HG02981 (cell line): ENCODE results near the gene FNDC5.
"Not testable (repeated sequence)": the region's sequence is repeated elsewhere in the genome, so short reads cannot be mapped to it uniquely, and the experiment has no call there.

ENCODE experiments used
- ATAC-seq: cut with Tn5 transposase; IDR thresholded peaks from one replicate; pipeline ENCODE4 v1.9.1; 2021; ENCODE audit warnings: mild to moderate bottlenecking, moderate library complexity; ENCODE audit not compliant: unreplicated experiment

FNDC5 gene

GRCh38 chr1:32870615-32871363 is at the start of gene FNDC5:
TSS of gene FNDC5 (minus strand) at chr1:32870912.
- ATAC-seq: no peak

DNA sequence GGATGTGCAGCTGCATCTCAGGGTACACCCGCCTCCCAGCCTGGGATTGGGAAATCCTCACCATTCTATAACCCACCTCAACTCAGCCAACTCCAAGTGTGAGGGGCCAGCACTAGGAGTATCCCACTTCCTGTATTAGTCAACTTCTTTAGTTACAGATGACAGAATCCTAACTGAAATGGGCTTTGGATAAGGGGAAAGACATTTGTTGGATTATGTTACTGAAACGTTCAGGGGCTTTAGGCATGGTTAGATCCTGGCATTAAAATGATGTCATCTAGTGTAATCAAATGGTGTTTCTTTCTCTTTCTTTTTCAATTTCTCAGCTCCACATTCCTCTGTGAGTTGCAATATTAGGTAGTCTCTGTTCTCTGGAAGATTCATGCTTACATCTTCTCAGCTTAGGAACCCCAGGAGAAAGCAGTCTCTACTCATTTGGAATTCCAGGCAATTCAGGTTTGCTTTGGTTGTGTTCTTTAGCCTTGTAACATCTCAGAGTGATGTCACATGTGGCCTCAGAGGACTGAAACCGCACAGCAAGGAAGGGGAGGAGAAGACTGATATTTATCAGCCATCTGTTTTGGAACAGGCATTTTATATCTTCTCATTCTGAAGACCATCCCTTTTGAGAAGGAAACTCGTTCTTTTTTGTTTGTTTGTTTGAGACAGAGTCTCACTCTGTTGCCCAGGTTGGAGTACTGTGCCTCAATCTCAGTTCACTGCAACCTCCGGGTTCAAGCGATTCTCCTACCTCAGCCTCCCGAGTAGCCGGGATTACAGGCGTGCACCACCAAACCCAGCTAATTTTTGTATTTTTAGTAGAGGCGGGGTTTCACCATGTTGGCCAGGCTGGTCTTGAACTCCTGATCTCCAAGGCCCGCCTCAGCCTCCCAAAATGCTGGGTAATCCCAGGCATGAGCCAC is 49.4 kb upstream of the FNDC5 start:
- no peak for ATAC-seq

DNA sequence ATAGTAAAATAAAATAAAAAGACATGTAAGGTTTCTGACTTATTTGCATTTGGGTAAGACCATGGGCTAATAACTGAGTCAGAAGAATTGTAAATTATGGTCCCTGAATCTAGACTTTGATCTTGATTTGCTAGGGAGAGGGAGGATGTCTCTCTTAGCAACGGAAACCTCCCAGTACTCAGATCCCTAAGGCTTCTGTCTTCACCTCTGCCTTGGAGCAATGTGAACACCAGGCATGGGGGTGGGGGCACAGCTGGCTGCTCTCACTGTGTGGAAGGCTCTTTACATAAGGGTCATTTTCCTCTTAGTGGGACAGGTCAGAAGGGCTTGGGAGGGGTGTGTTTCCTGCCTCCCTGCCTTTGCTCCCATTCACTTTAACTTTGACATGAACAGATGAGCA is 47.5 kb upstream of the FNDC5 start:
- no peak for ATAC-seq

GRCh38 chr1:32917521-32917920 is 46.8 kb upstream of the FNDC5 start:
- ATAC-seq: no peak

- no peak for ATAC-seq
Measured at GRCh38 chr1:32915766-32916706, 45.3 kb upstream of the FNDC5 start.

- ATAC-seq: no peak
Measured at GRCh38 chr1:32910319-32910718, 39.6 kb upstream of the FNDC5 start.

DNA sequence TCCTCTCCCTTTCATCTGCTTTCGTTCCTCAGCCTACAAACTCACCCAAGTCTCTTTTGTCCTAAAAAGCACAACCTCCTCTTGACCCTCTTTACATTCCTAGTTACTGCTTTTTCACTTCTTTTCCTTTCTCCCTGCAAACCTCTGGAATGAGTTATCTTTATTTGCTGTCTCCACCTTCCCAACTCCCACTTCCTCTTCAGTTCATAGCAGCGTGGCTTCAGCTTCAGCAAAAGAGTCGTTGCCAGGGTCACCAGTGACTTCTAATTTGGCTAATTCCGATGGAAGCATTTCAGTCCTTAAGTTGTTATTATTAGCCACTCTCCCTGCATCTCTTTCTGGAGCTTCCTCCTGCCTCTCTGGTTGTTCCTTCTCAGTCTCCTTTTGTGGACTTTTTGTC is 36.7 kb upstream of the FNDC5 start:
- no peak for ATAC-seq

DNA sequence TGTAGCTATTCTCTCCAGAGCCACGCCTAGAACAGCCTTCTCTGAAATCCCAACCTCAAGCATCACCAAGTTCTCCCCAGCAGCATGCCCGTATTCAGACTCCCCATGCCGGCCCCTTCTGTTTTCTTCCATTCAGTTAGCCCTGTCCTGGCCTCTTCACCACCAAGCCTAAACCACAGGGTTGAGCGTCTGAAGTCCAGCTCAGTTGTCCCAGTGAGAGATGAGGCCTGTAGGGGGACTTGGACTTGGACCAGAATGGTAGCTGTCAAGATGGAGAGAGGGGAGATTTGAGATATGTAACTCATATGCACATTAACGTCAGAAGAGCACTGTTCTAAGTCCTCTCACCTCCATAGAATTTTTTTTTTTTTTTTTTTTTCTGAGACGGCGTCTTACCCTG is 35.9 kb upstream of the FNDC5 start:
- ATAC-seq: no peak

DNA sequence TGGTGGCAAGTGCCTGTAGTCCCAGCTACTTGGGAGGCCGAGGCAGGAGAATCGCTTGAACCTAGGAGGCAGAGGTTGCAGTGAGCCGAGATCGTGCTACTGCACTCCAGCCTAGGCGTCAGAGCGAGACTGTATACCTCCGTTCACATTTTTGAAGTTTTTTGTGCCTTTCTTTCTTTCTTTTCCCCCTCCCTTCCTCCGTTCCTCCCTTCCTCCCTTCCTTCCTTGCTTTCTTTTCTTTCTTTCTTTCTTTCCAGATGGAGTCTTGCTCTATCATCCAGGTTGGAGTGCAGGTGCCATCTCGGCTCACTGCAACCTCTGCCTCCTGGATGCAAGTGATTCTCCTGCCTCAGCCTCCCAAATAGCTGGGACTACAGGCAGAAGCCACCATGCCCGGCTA is 34.9 kb upstream of the FNDC5 start:
- ATAC-seq: not testable (repeated sequence)

- no peak for ATAC-seq
Measured at GRCh38 chr1:32904797-32905196, 34.1 kb upstream of the FNDC5 start.

- ATAC-seq: no peak
Measured at GRCh38 chr1:32903991-32904785, 33.5 kb upstream of the FNDC5 start.

DNA sequence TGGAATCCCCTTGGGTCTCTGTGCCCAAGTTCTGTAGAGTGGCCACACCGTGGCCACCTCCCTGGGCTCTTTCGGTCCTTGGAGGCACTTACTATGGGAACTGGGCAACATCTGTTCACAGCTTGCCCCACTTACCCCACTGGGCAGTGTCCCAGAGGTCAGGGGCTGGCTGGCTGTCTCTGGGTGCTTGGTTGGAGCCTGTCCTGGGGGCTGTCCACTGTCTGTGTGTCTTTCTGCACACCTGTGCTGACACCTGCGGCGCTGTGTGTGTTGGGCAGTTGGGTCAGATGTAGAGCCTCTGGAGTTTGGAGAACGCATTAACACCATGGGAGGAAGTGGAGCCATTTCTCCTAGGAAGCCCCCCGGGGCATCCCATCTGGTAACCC is 31.8 kb upstream of the FNDC5 start:
- no peak for ATAC-seq

GRCh38 chr1:32901823-32902534 is 31.3 kb upstream of the FNDC5 start:
- no peak for ATAC-seq

DNA sequence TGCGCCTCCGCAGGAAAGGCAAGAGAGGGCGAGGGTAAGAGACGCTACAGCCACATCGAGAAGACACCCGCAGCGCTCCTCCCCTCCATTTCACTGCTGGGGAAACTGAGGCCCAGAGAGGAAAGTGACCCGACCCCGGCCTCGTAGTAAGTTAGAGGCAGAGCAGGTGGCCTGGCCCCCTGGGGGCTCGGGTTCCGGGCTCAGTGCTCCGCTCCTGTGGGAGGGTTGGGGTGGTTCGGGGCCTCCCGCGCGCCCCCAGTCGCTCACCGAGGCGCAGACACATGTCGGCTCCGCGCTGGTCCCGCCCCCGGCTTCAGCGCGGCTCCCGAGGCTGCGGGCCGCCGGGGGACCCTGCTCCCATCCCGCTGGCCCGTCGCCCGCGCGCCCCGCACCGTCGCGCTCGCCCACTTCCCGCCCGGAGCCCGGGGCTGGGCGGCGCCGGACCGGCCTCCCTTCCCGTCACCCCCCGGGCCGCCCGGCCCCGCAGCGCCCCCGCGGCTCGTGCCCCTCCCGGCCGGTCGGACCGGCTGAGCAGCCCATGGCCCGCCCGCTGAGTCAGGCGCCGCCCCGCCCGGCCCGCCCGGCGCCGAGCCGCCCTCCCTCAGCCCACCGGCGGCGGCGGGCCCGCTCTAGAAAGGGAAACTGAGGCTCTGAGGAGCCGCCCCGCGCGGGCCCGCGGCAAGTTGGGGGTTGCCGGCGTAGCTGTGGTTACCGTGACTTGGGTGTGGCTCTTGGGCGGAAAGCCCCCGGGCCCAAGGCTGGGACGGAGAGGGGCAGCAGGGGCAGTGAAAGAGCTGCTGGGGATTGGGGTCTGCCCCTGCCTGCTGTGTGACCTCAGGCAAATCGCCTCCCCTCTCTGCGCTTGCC is 30.5 kb upstream of the FNDC5 start, which contains the start of gene TMEM54:
Gene TMEM54, minus strand, starts transcription at position 434 of the 867 bp plus-strand sequence. Its CDS starts 151 bp downstream, at position 283.
- no peak for ATAC-seq

- ATAC-seq: no peak
Measured at GRCh38 chr1:32900371-32900955, 29.8 kb upstream of the FNDC5 start.

DNA sequence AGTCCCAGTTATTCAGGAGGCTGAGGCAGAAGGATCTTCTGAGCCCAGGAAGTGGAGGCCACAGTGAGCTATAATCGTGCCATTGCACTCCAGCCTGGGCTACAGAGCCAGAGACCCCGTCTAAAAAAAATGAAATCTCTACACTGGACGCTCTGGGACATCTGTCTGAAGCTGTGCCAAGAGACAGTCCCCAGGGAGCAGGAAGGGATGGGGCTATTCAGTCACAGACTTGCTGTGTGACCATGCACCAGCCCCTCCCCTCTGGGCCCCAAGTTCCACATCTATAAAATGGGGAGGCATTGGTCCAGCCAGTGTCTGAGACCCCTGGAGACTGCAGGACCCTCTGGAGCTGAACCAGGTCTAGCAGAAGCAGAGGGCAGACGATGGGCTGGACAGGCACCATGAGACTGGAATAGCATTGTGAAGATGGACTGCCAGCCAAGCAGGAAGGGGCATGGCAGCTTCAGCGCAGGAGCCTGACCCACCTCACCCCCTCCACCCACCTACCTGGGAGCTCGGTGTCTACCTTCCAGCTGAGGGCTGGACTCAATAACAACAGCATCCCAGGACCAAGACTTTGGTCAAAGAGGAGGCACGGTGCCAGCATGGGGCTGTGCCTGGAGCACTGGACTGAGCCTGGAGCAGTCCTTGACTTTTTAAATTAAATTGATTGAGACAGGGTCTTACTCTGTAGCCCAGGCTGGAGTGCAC is 29.0 kb upstream of the FNDC5 start:
- ATAC-seq: no peak

DNA sequence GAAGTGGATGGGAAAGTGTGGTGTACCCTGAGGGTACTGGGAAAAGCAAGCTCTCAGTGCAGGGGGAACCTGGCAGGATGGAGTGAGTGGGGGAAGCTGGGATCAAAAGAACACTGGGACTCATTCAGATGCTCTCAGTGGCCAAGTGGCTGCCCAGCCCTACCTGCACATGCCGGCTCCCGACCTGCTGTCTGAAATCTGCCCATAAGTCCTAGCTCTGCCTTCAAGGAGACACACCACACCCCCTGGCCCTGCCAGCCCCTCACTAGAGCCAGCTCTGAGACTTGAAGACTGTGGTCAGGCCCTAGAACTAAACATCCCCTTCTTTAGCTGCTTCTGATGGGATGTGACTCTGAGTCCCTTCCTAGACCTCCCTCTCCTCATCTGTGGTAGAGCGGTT is 28.2 kb upstream of the FNDC5 start:
- no peak for ATAC-seq
